ENCODE data around the gene BICDL1.

BICDL1 gene

DNA sequence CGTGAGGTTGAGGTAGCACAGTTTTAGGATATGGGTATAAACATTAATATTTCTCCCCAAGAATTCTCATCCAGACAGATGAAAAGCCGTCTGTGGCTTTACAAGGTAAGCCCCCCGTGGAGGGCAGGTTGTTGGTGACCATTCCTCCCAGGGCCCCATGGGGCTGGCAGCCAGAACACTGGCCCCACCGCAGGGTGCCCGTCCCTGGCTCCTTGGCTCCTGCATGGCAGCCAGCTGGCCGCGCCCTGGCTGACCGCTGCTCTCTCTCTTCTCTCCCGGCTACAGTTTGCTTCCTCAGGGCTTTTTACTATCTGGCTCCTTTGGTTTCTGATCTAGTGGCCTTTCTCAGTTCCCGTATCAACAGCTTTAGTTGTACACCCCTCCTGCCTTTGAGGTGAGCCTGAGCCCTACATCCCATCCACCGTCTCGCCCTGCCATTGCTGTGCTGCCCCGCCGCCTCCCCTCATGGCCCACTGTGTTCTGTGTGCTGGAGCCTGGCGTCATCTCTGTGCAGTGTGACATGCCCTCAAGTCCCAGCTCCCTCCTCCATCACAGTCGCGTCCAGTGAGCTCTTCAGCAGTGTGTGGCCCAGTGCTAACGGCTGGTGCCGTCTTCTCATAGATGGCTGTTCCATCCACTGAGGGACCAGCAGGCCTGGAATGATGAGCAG, 101.7 kb downstream of the BICDL1 start:
- TF ChIP-seq, protein P1, sequence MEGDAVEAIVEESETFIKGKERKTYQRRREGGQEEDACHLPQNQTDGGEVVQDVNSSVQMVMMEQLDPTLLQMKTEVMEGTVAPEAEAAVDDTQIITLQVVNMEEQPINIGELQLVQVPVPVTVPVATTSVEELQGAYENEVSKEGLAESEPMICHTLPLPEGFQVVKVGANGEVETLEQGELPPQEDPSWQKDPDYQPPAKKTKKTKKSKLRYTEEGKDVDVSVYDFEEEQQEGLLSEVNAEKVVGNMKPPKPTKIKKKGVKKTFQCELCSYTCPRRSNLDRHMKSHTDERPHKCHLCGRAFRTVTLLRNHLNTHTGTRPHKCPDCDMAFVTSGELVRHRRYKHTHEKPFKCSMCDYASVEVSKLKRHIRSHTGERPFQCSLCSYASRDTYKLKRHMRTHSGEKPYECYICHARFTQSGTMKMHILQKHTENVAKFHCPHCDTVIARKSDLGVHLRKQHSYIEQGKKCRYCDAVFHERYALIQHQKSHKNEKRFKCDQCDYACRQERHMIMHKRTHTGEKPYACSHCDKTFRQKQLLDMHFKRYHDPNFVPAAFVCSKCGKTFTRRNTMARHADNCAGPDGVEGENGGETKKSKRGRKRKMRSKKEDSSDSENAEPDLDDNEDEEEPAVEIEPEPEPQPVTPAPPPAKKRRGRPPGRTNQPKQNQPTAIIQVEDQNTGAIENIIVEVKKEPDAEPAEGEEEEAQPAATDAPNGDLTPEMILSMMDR (IDR thresholded peaks at IDR 0.05), result no peak

DNA sequence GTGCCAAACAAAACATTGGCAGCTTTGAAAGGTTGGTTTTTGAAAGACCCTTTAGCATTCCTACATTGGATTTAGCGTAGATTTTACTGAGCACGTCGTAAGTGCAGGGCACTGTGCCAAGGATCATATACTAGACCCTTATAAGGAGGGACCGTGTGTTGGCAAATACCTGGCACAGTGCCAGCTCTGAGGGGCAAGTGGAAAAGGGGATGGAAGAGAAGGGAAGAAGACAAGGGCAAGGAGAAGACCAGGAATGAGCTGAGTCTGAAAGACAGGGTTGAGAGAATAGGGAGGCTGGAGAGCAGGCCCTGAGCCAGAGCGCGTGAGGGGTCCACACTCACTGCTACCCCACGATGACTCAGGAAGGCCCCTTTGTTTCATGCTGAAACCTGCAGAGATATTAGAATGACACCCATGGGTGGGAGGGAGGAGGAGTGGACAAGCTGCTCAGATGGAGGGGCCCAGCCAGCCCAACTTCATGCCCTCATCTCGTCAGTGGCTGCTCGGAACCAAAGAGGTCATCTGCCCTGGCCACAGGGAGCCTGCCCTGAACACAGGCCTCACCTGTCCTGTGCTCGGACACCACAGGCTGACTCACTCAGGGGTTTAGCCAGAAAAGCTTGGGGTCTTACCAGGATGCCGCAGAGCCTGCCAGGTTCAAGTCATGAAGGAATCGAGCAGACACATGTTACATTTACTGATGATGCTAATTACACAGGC, 102.5 kb downstream of the BICDL1 start:
- TF ChIP-seq, protein P1 (IDR thresholded peaks at IDR 0.05), result no peak

DNA sequence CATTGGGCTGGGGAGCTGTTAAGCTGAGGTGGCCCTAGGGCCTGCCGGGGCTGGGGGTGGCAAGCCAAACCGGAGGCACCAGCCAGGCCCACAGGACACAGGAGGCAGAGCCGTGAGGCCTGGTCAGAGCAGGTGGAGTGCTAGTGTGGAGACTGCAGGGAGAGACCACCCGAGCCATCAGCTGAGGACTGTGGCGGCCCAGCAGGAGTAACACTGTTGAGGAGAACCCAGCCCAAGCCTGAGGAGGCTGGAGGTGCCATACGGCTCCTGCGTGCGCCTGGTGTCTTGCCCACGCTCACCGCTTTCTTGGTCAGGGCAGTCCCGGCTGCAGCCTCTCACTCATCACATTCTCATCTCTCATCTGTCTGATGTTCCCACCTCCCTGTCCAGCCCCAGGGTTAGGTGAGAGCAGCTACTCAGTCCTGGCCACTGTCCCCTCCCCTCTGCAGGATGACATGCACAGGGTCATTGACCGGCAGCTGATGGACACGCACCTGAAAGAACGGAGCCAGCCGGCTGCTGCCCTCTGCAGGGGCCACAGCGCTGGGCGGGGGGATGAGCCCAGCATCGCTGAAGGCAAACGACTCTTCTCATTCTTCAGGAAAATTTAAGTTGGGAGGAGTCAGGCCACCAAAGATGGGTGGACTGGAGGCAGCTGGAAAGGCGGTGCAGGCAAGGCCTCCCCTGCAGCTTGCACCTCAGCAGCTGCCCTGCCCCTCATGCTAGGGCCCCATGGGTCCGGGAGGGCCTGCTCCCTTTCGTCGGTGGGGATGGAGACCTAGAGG, 103.7 kb downstream of the BICDL1 start:
- TF ChIP-seq, protein P1 (IDR thresholded peaks at IDR 0.05), result no peak

DNA sequence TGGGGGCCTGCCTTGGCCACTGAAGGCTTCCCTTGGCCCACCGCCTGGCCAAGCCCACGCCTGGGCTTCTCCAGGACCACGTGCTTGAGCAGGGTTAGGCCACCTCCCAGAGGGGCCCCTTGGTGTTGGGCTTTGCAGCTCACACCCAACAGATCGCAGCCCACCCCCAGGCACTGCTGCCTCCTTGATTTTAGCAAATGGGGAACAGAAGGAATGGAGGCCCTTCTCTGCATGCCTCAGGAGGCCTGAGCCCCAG, 104.2 kb downstream of the BICDL1 start:
- TF ChIP-seq, protein P1 (IDR thresholded peaks at IDR 0.05), result no peak

DNA sequence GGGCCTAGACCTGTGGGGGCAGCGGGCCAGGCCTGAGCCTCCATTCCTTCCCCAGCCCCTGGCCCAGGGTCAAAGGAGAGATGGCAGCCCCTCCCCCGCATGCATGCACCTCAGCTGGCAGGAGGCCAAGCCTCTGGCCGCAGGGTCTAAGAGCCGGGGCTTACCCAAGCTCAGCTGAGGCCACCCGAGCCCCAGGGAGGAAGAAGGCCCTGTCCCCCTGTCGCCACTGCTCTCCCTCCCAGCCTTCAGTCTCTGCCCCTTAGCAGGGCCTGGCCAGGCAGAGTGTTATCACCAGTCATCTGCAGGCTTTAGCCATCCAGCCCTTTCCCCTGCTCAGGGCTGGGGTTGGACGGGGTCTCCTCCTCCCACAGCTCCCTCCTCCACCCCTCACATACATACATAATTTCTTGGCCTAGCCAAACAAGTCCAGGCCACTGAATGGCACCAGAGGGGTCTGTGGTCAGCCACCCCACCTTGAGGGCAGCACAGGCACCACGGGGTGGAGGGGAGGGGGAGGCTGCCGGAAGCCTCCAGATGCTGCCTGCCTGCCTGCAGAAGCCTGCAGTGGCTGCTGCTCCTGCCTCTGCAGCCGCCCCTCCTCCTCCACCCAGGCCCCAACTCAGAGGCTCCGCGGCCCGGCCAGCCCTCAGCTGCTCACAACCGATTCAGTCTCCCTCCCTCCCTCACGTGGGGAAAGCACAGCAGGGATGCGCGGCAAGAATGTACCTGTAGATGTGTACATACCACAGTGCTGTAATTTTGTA, 104.7 kb downstream of the BICDL1 start:
- TF ChIP-seq, protein P1 (IDR thresholded peaks at IDR 0.05), result no peak

DNA sequence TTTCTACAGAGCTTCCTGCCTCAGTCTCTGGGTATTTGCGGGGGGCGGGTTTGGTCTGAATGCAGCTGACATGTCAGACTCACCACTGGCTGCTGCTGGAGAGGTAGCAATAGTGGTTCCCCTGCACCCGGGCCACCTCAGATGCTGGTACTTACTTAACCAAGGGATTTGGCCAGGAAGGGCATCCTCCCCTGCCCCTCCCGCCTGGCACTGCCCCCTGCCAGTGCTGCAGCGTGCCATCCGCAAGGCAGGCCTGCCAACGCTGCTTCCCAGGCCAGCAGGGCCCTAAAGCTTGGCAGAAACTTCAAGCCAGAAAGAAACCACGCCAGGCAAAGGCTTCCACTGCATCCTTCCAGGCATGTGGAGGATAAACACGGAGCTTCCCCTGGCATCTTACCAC, 105.4 kb downstream of the BICDL1 start:
- TF ChIP-seq, protein P1 (IDR thresholded peaks at IDR 0.05), result no peak

DNA sequence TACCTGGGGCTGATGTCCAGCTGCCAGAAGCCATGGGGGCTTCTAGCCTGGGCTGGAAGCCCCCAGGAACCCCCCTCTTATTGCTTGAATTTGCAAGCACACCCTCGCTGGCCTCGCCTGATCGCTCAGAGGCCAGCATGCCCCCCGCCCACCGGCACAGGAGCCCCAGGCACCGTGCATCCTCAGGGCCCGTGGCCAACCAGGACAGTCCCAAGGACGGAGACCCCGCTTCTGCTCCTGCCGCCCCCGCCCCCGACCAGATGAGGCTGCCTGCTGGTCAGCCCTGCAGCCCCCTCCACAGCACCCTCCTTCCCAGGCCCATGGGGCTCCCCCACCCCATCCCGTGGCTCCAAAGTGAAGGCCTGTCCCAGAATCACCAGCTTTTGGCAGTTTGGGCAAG, 106.3 kb downstream of the BICDL1 start:
- TF ChIP-seq, protein P1 (IDR thresholded peaks at IDR 0.05), result no peak

Measured in LNCAP (cell line).